MM.1S (cell line): ENCODE data around the gene ALLC.
"Not testable (repeated sequence)": the region's sequence is repeated elsewhere in the genome, so short reads cannot be mapped to it uniquely, and the experiment has no call there.

Experiments
- DNase-seq: peaks from one replicate; pipeline ENCODE4 v3.0.0-alpha.2; 2015
- H2AFZ ChIP-seq: fragments of 300-600 bp; sonication (generic); 2 replicates; pipeline ENCODE4 v1.6.0; 2016; ENCODE audit warnings: antibody characterized with exemption, low read length
- H3F3A ChIP-seq: fragments of 300-600 bp; sonication (generic); 2 replicates; pipeline ENCODE4 v1.6.1; 2016; ENCODE audit warnings: mild to moderate bottlenecking, antibody characterized with exemption, low read length, moderate library complexity, mixed read lengths; ENCODE audit not compliant: insufficient read depth
- H3K27ac ChIP-seq: fragments of 300-600 bp; sonication (generic); 2 replicates; pipeline ENCODE4 v1.5.1; 2016; ENCODE audit warnings: mild to moderate bottlenecking, low read length
- H3K27me3 ChIP-seq: fragments of 300-600 bp; sonication (generic); replicated peaks from 2 replicates; pipeline ENCODE4 v1.6.0; 2016; ENCODE audit warnings: low read length; ENCODE audit not compliant: insufficient read depth
- H3K36me3 ChIP-seq: fragments of 300-600 bp; sonication (generic); replicated peaks from 2 replicates; pipeline ENCODE4 v1.6.1; 2016; ENCODE audit warnings: mild to moderate bottlenecking, low read length, mixed read lengths; ENCODE audit not compliant: insufficient read depth
- H3K4me1 ChIP-seq: fragments of 300-600 bp; sonication (generic); 2 replicates; pipeline ENCODE4 v1.6.1; 2016; ENCODE audit warnings: low read length, mixed read lengths
- H3K4me2 ChIP-seq: fragments of 300-600 bp; sonication (generic); 2 replicates; pipeline ENCODE4 v1.6.0; 2016; ENCODE audit warnings: low read depth, low read length
- H3K4me3 ChIP-seq: fragments of 300-600 bp; sonication (generic); 2 replicates; pipeline ENCODE4 v1.5.1; 2016; ENCODE audit warnings: low read length, mixed read lengths
- H3K79me2 ChIP-seq: fragments of 300-600 bp; sonication (generic); 2 replicates; pipeline ENCODE4 v1.6.1; 2016; ENCODE audit warnings: mixed run types, low read length, mixed read lengths
- H3K9ac ChIP-seq: fragments of 300-600 bp; sonication (generic); 2 replicates; pipeline ENCODE4 v1.6.1; 2016; ENCODE audit warnings: low read length, mixed read lengths
- H3K9me2 ChIP-seq: fragments of 300-600 bp; sonication (generic); replicated peaks from 2 replicates; pipeline ENCODE4 v1.6.1; 2016; ENCODE audit warnings: mild to moderate bottlenecking, low read length, mixed read lengths; ENCODE audit not compliant: insufficient read depth
- H3K9me3 ChIP-seq: fragments of 300-600 bp; sonication (generic); replicated peaks from 2 replicates; pipeline ENCODE4 v1.6.1; 2016; ENCODE audit warnings: mild to moderate bottlenecking, low read length, mixed read lengths; ENCODE audit not compliant: insufficient read depth
- H4K20me1 ChIP-seq: fragments of 300-600 bp; sonication (generic); 2 replicates; pipeline ENCODE4 v1.6.1; 2016; ENCODE audit warnings: mild to moderate bottlenecking, low read length, moderate library complexity, mixed read lengths; ENCODE audit not compliant: insufficient read depth
- EZH2 ChIP-seq: fragments of 300-600 bp; sonication (generic); optimal IDR thresholded peaks from 2 replicates; pipeline ENCODE3; 2017; ENCODE audit warnings: low read depth, mild to moderate bottlenecking, antibody characterized with exemption, low read length, mixed read lengths
- EZH2phosphoT487 ChIP-seq: fragments of 300-600 bp; sonication (generic); IDR thresholded peaks from 2 replicates; pipeline ENCODE4 v1.6.1; 2018; ENCODE audit warnings: antibody characterized with exemption, low read length
- TF ChIP-seq, protein P1 (sequence below): fragments of 300-600 bp; sonication (generic); IDR thresholded peaks from 2 replicates; pipeline ENCODE4 v1.5.1; 2016; ENCODE audit warnings: antibody characterized with exemption, low read length, mixed read lengths

The ALLC gene

DNA sequence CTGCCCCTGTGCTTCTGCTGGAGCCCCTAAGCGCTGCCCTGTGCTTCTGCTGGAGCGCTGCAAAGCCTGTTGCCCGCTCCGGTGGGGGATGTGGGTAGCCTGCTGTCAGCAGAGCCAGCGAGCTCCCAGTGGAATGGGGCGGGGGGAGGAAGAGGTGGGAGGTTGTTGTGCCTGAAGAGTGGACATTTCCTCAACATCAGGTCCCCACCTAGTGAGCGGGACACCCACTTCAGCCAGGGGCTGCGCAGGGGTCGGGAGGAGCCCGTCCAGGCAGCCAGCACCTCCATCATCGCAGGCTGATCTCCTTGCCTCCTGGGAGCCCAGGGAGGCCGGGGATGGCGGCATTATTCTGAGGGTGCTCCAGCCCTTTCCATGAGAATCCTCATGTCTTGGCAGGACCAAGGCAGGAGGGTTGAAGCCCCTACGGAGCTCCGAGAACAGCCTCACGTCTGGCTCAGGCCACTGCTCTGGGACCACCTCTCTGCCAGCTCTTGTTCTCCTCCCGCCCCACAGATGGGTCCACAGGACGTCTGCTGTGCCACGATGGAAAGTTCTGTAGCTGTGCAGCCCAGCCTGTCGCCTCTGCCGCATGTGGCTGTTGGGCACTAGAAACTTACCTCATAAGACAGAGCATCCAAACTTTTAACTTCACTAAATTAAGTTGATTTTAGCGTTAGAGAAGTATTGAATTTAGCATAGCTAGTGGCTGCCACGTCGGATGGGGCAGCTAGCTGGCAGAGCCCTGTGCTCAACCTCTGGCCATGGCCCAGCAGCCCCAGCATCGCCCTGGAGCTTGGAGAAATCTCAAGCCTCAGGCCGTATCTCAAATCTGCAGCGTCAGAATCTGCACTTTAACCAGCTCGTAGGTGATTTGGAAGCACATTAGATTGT lies 1.9 kb upstream of the ALLC start:
- Histone ChIP-seq H3K36me3 (no peaks in the 10 kb centered on the region), H4K20me1 (no peaks in the 10 kb centered on the region), H3K9me3 (no peaks in the 10 kb centered on the region), H3K9ac (no peak overlapping the region), H3K4me1 (no peaks in the 10 kb centered on the region), H2AFZ (no peak overlapping the region), H3K4me2 (no peak overlapping the region), H3K4me3 (no peak overlapping the region), H3K79me2 (no peaks in the 10 kb centered on the region), H3F3A (no peaks in the 10 kb centered on the region), H3K27me3 (no peaks in the 10 kb centered on the region), H3K9me2 (no peaks in the 10 kb centered on the region), H3K27ac (no peak overlapping the region)
- TF ChIP-seq, protein P1, sequence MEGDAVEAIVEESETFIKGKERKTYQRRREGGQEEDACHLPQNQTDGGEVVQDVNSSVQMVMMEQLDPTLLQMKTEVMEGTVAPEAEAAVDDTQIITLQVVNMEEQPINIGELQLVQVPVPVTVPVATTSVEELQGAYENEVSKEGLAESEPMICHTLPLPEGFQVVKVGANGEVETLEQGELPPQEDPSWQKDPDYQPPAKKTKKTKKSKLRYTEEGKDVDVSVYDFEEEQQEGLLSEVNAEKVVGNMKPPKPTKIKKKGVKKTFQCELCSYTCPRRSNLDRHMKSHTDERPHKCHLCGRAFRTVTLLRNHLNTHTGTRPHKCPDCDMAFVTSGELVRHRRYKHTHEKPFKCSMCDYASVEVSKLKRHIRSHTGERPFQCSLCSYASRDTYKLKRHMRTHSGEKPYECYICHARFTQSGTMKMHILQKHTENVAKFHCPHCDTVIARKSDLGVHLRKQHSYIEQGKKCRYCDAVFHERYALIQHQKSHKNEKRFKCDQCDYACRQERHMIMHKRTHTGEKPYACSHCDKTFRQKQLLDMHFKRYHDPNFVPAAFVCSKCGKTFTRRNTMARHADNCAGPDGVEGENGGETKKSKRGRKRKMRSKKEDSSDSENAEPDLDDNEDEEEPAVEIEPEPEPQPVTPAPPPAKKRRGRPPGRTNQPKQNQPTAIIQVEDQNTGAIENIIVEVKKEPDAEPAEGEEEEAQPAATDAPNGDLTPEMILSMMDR = no peak
- TF ChIP-seq EZH2 = no peak
- TF ChIP-seq EZH2phosphoT487 = no peak
- DNase-seq = no peak

DNA sequence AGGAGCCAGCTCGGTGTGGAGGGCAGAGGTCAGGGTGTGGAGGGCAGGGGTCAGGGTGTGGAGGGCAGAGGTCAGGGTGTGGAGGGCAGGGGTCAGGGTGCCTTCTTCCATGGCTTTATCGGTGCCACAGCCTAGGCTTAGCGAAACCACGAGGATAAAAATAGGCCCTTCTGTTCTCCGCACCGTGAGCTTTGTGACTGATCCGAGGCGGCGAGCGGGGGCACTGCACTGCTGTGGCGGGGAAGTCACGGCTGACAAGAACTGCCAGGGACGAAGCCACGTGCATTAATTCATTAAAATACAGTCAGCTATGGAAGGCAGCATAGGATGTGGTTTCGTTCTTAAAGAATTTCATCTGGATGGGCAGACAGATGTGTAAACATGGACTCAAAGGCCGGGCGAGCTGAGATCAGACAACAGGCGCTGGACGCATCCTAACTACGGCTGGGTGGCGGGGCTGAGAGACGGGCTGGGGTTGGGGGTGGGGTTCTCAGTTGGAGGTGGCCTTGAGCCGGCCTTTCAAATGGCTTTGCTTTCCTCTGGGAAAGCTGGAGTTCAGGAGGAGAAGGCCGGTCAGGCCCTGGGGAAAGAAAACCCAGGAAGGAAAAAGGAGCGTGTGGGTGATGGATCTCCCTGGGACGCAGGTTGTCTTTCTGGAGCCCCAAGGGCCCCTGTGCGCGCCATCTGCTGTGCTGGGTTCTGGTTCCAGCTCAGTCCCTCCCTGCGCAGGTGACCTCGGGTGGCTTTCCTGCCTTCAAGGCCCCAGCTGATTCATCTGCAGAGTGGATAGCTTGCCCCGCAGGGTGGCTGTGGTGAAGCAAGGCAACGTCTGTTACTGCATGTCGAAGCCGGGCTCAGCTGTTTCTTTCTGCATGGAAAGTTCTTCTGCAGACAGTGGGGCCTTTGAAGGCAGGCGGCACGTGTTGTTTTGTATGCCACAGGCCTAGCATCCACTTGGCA lies 958 bp upstream of the ALLC start:
- TF ChIP-seq EZH2phosphoT487 (no peak), EZH2 (no peak)
- TF ChIP-seq, protein P1 = no peak
- Histone ChIP-seq H2AFZ (no peak overlapping the region), H3K4me2 (no peak overlapping the region), H4K20me1 (no peaks in the 10 kb centered on the region), H3F3A (no peaks in the 10 kb centered on the region), H3K9ac (no peak overlapping the region), H3K27ac (no peak overlapping the region), H3K79me2 (no peaks in the 10 kb centered on the region), H3K9me2 (no peaks in the 10 kb centered on the region), H3K9me3 (no peaks in the 10 kb centered on the region), H3K27me3 (no peaks in the 10 kb centered on the region), H3K4me1 (no peaks in the 10 kb centered on the region), H3K36me3 (no peaks in the 10 kb centered on the region), H3K4me3 (no peak overlapping the region)
- DNase-seq = no peak

DNA sequence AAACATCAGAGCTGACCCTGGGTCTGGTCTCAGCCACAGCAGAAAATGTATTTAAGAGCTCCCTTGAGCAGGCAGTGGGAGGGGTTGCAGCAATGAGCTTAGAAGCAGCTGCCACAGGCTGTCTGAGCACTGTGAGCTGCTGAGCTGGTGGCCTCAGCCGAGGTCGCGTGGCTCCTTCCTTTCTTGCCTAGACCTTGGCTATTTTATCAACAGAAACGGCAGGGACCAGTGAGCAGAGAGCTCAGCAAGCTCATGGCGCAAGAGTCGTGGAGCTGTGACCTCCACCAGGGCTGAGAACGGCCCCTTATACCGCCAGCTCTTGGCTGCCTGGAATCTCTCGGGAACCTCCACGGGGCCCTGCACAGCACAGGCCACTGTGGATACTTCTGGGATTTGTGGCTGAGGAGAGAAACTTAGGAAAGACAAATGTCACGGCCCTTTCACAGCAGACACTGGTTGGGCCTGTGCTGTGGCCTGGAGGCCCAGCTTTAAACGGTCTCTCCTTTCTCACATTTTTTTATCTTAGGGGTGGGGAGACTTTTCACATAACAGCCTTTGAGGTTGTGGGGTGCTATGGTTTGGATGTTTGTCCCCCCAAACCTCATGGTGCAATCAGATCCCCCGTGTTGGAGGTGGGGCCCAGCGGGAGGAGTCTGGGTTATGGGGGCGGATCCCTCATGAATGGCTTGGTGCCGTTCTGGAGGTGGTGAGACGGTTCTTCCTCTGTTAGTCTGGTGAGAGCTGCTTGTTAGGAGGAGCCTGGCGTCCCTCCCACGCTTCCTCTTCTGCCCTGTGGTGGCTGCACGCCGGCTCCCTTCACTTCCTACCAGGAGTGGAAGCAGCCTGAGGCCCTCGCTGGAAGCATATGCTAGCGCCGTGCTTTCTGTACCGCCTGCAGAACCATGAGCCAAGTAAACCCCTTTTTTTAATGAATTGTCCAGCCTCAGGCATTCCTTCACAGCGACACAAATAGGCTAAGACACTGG lies 1.7 kb downstream of the ALLC start:
- no peaks in the 10 kb centered on the region for H3K27me3 ChIP-seq
- no peaks in the 10 kb centered on the region for H3K9me2 ChIP-seq
- H3K4me1 ChIP-seq = no peaks in the 10 kb centered on the region
- no peak overlapping the region for H2AFZ ChIP-seq
- no peaks in the 10 kb centered on the region for H3K79me2 ChIP-seq
- no peak overlapping the region for H3K27ac ChIP-seq
- no peaks in the 10 kb centered on the region for H3K9me3 ChIP-seq
- H3F3A ChIP-seq = no peaks in the 10 kb centered on the region
- no peak overlapping the region for H3K4me2 ChIP-seq
- no peaks in the 10 kb centered on the region for H4K20me1 ChIP-seq
- H3K9ac ChIP-seq = no peak overlapping the region
- TF ChIP-seq EZH2 = no peak
- TF ChIP-seq, protein P1 = no peak
- TF ChIP-seq EZH2phosphoT487 = no peak
- no peaks in the 10 kb centered on the region for H3K36me3 ChIP-seq
- H3K4me3 ChIP-seq = no peak overlapping the region
- no peak for DNase-seq

DNA sequence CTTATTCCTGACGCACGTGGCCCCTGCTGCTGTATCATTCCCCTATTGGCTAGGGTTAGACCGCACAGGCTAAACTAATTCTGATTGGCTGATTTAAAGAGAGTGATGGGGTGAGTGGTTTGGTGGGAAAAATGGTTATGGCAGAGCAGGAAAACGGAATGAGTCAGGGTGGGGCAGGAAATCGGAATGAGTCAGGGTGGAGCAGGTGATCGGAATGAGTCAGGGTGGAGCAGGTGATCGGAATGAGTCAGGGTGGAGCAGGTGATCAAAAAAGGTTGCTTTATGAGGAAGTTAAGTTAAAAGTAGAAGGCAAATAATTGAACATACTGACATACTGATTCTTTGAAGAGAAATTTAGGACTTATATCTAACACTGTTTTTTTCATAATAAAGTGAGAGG lies 2.6 kb downstream of the ALLC start:
- not testable (repeated sequence) for H3F3A ChIP-seq, H3K4me3 ChIP-seq, H3K9me2 ChIP-seq, H3K27ac ChIP-seq, H3K4me2 ChIP-seq, H3K79me2 ChIP-seq, H3K4me1 ChIP-seq, H3K9ac ChIP-seq, H3K9me3 ChIP-seq, H3K27me3 ChIP-seq, H3K36me3 ChIP-seq, DNase-seq, H2AFZ ChIP-seq, H4K20me1 ChIP-seq
